WTC11 (cell line): ENCODE measurements around the gene PPEF2.

Experiments used
- CREB1 ChIP-seq: sonication (generic); formaldehyde crosslinking; IDR thresholded peaks from 2 replicates; pipeline ENCODE4 v1.8.0; 2023; ENCODE audit warnings: mild to moderate bottlenecking, missing genetic modification reagents
- SMAD3 ChIP-seq: sonication (generic); formaldehyde crosslinking; IDR thresholded peaks from 2 replicates; pipeline ENCODE4 v1.8.0; 2022; ENCODE audit warnings: missing genetic modification reagents, mild to moderate bottlenecking, borderline replicate concordance
- TEAD4 ChIP-seq: sonication (generic); formaldehyde crosslinking; IDR thresholded peaks from 2 replicates; pipeline ENCODE4 v1.8.0; 2022; ENCODE audit warnings: mild to moderate bottlenecking, missing genetic modification reagents
- ZNF121 ChIP-seq: sonication (generic); formaldehyde crosslinking; IDR thresholded peaks from 2 replicates; pipeline ENCODE4 v1.8.0; 2023; ENCODE audit warnings: missing genetic modification reagents
- TF ChIP-seq, protein P1 (sequence below): sonication (generic); formaldehyde crosslinking; IDR thresholded peaks from 2 replicates; pipeline ENCODE4 v1.8.1; 2022; ENCODE audit warnings: missing genetic modification reagents, borderline replicate concordance
- TF ChIP-seq, protein P2 (sequence below): sonication (generic); formaldehyde crosslinking; IDR thresholded peaks from 2 replicates; pipeline ENCODE4 v1.8.0; 2022; ENCODE audit warnings: mild to moderate bottlenecking, missing genetic modification reagents
- TF ChIP-seq, protein P3 (sequence below): sonication (generic); formaldehyde crosslinking; conservative IDR thresholded peaks from 2 replicates; pipeline ENCODE4 v1.8.1; 2022; ENCODE audit warnings: mild to moderate bottlenecking, missing genetic modification reagents
- TF ChIP-seq, protein P4 (sequence below): fragments of 200-600 bp; IDR thresholded peaks from 2 replicates; pipeline ENCODE4 v1.8.0; 2022; ENCODE audit warnings: antibody characterized with exemption
- TF ChIP-seq, protein P5 (sequence below): sonication (generic); formaldehyde crosslinking; IDR thresholded peaks from 2 replicates; pipeline ENCODE4 v1.8.1; 2022; ENCODE audit warnings: mild to moderate bottlenecking, moderate library complexity, missing genetic modification reagents
- TF ChIP-seq, protein P6 (sequence below): sonication (generic); formaldehyde crosslinking; IDR thresholded peaks from 2 replicates; pipeline ENCODE4 v1.8.1; 2023; ENCODE audit warnings: mild to moderate bottlenecking, missing genetic modification reagents, moderate library complexity
- TF ChIP-seq, protein P7 (sequence below): sonication (generic); formaldehyde crosslinking; conservative IDR thresholded peaks from 2 replicates; pipeline ENCODE4 v1.8.1; 2023; ENCODE audit warnings: mild to moderate bottlenecking, low read depth, missing genetic modification reagents, moderate library complexity
- TF ChIP-seq, protein P8 (sequence below): sonication (generic); formaldehyde crosslinking; IDR thresholded peaks from 2 replicates; pipeline ENCODE4 v1.8.1; 2023; ENCODE audit warnings: mild to moderate bottlenecking, moderate library complexity, missing genetic modification reagents

DNA sequence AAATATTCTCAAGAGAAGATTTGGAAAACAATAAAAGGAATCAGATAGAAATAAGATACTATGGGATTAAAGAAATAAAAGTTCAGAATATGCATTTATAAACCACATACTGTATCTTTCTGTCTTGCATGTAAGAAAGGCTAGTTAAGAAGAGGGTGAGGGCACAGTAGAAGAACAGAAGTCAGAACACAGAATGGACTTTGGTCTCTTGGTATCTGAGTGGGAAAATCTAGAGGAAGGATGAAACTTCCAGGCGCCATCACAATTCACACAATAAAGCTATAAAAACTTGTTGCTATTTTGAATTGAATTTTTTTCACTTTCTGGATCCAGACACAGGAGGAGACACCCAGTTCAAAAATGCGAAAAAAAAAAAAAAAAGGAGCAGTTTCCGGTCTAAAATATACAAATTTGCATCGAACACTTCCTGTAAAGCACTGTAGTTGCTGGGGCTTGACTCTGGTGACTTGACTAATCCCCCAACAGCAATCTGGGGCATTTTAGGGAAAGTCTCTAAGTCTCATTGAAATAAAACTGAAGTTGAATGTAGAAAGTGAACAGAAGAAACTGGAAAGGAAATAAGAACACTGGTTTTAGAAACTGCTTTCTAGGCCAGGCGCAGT lies 46.7 kb upstream of the PPEF2 start:
- TF ChIP-seq, protein P1, sequence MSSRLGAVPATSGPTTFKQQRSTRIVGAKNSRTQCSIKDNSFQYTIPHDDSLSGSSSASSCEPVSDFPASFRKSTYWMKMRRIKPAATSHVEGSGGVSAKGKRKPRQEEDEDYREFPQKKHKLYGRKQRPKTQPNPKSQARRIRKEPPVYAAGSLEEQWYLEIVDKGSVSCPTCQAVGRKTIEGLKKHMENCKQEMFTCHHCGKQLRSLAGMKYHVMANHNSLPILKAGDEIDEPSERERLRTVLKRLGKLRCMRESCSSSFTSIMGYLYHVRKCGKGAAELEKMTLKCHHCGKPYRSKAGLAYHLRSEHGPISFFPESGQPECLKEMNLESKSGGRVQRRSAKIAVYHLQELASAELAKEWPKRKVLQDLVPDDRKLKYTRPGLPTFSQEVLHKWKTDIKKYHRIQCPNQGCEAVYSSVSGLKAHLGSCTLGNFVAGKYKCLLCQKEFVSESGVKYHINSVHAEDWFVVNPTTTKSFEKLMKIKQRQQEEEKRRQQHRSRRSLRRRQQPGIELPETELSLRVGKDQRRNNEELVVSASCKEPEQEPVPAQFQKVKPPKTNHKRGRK (CRISPR knock-in tag), result no peak
- TF ChIP-seq, protein P2, sequence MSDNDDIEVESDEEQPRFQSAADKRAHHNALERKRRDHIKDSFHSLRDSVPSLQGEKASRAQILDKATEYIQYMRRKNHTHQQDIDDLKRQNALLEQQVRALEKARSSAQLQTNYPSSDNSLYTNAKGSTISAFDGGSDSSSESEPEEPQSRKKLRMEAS (CRISPR knock-in tag), result no peak
- no peak for TF ChIP-seq SMAD3 (CRISPR knock-in tag)
- TF ChIP-seq, protein P3, sequence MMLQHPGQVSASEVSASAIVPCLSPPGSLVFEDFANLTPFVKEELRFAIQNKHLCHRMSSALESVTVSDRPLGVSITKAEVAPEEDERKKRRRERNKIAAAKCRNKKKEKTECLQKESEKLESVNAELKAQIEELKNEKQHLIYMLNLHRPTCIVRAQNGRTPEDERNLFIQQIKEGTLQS, result no peak
- TF ChIP-seq, protein P4, sequence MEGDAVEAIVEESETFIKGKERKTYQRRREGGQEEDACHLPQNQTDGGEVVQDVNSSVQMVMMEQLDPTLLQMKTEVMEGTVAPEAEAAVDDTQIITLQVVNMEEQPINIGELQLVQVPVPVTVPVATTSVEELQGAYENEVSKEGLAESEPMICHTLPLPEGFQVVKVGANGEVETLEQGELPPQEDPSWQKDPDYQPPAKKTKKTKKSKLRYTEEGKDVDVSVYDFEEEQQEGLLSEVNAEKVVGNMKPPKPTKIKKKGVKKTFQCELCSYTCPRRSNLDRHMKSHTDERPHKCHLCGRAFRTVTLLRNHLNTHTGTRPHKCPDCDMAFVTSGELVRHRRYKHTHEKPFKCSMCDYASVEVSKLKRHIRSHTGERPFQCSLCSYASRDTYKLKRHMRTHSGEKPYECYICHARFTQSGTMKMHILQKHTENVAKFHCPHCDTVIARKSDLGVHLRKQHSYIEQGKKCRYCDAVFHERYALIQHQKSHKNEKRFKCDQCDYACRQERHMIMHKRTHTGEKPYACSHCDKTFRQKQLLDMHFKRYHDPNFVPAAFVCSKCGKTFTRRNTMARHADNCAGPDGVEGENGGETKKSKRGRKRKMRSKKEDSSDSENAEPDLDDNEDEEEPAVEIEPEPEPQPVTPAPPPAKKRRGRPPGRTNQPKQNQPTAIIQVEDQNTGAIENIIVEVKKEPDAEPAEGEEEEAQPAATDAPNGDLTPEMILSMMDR, result no peak
- no peak for TF ChIP-seq CREB1 (CRISPR knock-in tag)
- no peak for TF ChIP-seq ZNF121 (CRISPR knock-in tag)
- TF ChIP-seq, protein P5, sequence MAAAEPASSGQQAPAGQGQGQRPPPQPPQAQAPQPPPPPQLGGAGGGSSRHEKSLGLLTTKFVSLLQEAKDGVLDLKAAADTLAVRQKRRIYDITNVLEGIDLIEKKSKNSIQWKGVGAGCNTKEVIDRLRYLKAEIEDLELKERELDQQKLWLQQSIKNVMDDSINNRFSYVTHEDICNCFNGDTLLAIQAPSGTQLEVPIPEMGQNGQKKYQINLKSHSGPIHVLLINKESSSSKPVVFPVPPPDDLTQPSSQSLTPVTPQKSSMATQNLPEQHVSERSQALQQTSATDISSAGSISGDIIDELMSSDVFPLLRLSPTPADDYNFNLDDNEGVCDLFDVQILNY, result no peak
- no peak for TF ChIP-seq TEAD4 (CRISPR knock-in tag)
- TF ChIP-seq, protein P6, sequence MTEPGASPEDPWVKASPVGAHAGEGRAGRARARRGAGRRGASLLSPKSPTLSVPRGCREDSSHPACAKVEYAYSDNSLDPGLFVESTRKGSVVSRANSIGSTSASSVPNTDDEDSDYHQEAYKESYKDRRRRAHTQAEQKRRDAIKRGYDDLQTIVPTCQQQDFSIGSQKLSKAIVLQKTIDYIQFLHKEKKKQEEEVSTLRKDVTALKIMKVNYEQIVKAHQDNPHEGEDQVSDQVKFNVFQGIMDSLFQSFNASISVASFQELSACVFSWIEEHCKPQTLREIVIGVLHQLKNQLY (CRISPR knock-in tag), result no peak
- TF ChIP-seq, protein P7, sequence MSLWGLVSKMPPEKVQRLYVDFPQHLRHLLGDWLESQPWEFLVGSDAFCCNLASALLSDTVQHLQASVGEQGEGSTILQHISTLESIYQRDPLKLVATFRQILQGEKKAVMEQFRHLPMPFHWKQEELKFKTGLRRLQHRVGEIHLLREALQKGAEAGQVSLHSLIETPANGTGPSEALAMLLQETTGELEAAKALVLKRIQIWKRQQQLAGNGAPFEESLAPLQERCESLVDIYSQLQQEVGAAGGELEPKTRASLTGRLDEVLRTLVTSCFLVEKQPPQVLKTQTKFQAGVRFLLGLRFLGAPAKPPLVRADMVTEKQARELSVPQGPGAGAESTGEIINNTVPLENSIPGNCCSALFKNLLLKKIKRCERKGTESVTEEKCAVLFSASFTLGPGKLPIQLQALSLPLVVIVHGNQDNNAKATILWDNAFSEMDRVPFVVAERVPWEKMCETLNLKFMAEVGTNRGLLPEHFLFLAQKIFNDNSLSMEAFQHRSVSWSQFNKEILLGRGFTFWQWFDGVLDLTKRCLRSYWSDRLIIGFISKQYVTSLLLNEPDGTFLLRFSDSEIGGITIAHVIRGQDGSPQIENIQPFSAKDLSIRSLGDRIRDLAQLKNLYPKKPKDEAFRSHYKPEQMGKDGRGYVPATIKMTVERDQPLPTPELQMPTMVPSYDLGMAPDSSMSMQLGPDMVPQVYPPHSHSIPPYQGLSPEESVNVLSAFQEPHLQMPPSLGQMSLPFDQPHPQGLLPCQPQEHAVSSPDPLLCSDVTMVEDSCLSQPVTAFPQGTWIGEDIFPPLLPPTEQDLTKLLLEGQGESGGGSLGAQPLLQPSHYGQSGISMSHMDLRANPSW (CRISPR knock-in tag), result no peak
- TF ChIP-seq, protein P8, sequence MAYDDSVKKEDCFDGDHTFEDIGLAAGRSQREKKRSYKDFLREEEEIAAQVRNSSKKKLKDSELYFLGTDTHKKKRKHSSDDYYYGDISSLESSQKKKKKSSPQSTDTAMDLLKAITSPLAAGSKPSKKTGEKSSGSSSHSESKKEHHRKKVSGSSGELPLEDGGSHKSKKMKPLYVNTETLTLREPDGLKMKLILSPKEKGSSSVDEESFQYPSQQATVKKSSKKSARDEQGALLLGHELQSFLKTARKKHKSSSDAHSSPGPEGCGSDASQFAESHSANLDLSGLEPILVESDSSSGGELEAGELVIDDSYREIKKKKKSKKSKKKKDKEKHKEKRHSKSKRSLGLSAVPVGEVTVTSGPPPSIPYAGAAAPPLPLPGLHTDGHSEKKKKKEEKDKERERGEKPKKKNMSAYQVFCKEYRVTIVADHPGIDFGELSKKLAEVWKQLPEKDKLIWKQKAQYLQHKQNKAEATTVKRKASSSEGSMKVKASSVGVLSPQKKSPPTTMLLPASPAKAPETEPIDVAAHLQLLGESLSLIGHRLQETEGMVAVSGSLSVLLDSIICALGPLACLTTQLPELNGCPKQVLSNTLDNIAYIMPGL (CRISPR knock-in tag), result no peak
